ENCODE results near the gene SEC24D. TPM values are rescaled to one million over a fixed set of nuclear protein-coding genes. Genes with fewer than 3 reads are reported as not detected.

SEC24D gene
- total and polyA plus RNA-seq, 2 donors (not counting 3 experiments of a cell fraction or from before 2014, with no cell fraction given): 81.5 to 127 TPM

- no peak for TF ChIP-seq POLR2AphosphoS5 (IDR thresholded peaks at IDR 0.05; ENCODE audit: insufficient read depth, low read depth, low read length)
These were observed 152.4 kb downstream of the SEC24D start for GRCh38 chr4:118683513-118683912.

GRCh38 chr4:118682928-118683327, 153.0 kb downstream of the SEC24D start:
- Histone ChIP-seq H3K9me1 (replicated peaks; ENCODE audit: control insufficient read depth, extremely low read depth, insufficient read depth, low read length) (no peaks in the 10 kb centered on the region), H3K27me3 (ENCODE audit: control insufficient read depth in 2 of 2, insufficient read depth in 2 of 2, low read length in 2 of 2) (peaks cover 0 to 3% of the 10 kb centered on the region in 2 experiments), H3K27ac (ENCODE audit: insufficient read depth, low read depth, low read length) (no peak overlapping the region), H3K4me3 (replicated peaks in 1 of 3; ENCODE audit: insufficient read depth in 1 of 3, low read depth in 1 of 3, low read length in 3 of 3) (no peak overlapping the region), H3K4me1 (ENCODE audit: control insufficient read depth, extremely low read depth, insufficient read depth, low read length) (peaks cover 11% of the 10 kb centered on the region), H3K4me2 (ENCODE audit: insufficient read depth, low read length) (no peak overlapping the region), H3K36me3 (ENCODE audit: control insufficient read depth in 2 of 2, extremely low read depth in 1 of 2, insufficient read depth in 2 of 2, low read length in 2 of 2) (no peaks in the 10 kb centered on the region), H3K9ac (replicated peaks; ENCODE audit: extremely low read depth, insufficient read depth, low read length) (no peak overlapping the region), H3K79me2 (ENCODE audit: control insufficient read depth, insufficient read depth, low read length) (peaks cover 20% of the 10 kb centered on the region), H3K9me3 (replicated peaks; ENCODE audit: control insufficient read depth, insufficient read depth, low read length) (no peaks in the 10 kb centered on the region), H2AFZ (ENCODE audit: low read depth, low read length) (no peak overlapping the region), H4K20me1 (replicated peaks; ENCODE audit: control insufficient read depth, extremely low read depth, insufficient read depth, low read length) (no peaks in the 10 kb centered on the region)
- peak; percentile 52 for FAIRE-seq
- CTCF ChIA-PET: interaction anchor here (1.1 kb wide), 1 partner anchor 259 kb away, joined by 4 read pairs; no protein-coding TSS in a partner anchor
- TF ChIP-seq CTCF (IDR thresholded peaks at IDR 0.05; ENCODE audit: extremely low read depth in 1 of 2, insufficient read depth in 1 of 2, low read depth in 1 of 2, low read length in 2 of 2) (peak; percentile 18 to 24), JUN (IDR thresholded peaks at IDR 0.05; ENCODE audit: borderline replicate concordance, insufficient read depth, insufficient read length, low read depth) (no peak), EZH2 (IDR thresholded peaks at IDR 0.05; ENCODE audit: borderline replicate concordance, low read depth, low read length, severe bottlenecking) (no peak)
- DNase-seq (ENCODE audit: low read depth, low spot score): no peak
- intact Hi-C loops (cut with micrococcal nuclease) (loop anchor here (10.0 kb wide), 1 partner anchor 408 kb away; no protein-coding TSS in a partner anchor), dilution Hi-C loops (cut with MboI; ENCODE audit: extremely low pct_ligation_motif_present, low sequenced_read_pairs) (no loop called here)
- no TSS peak for BruUV-seq (replicated peaks)
- POLR2A ChIA-PET: no interaction called here

More at GRCh38 chr4:118683513-118683912, 152.4 kb downstream of the SEC24D start:
- Histone ChIP-seq H3K36me3 (ENCODE audit: control insufficient read depth in 2 of 2, extremely low read depth in 1 of 2, insufficient read depth in 2 of 2, low read length in 2 of 2) (peaks cover 0 to 2% of the 10 kb centered on the region in 2 experiments), H4K20me1 (replicated peaks; ENCODE audit: control insufficient read depth, extremely low read depth, insufficient read depth, low read length) (no peaks in the 10 kb centered on the region), H3K4me1 (ENCODE audit: control insufficient read depth, extremely low read depth, insufficient read depth, low read length) (peaks cover 11% of the 10 kb centered on the region), H3K9ac (replicated peaks; ENCODE audit: extremely low read depth, insufficient read depth, low read length) (no peak overlapping the region), H3K79me2 (ENCODE audit: control insufficient read depth, insufficient read depth, low read length) (peaks cover 20% of the 10 kb centered on the region), H3K27me3 (ENCODE audit: control insufficient read depth in 2 of 2, insufficient read depth in 2 of 2, low read length in 2 of 2) (peaks cover 0 to 3% of the 10 kb centered on the region in 2 experiments), H3K9me3 (replicated peaks; ENCODE audit: control insufficient read depth, insufficient read depth, low read length) (no peaks in the 10 kb centered on the region), H3K27ac (ENCODE audit: insufficient read depth, low read depth, low read length) (no peak overlapping the region), H3K4me2 (ENCODE audit: insufficient read depth, low read length) (no peak overlapping the region), H2AFZ (ENCODE audit: low read depth, low read length) (peak overlapping the region; percentile 84), H3K9me1 (replicated peaks; ENCODE audit: control insufficient read depth, extremely low read depth, insufficient read depth, low read length) (no peaks in the 10 kb centered on the region), H3K4me3 (replicated peaks in 1 of 3; ENCODE audit: insufficient read depth in 1 of 3, low read depth in 1 of 3, low read length in 3 of 3) (no peak overlapping the region)
- intact Hi-C loops (cut with micrococcal nuclease): loop anchor here (10.0 kb wide), 1 partner anchor 409 kb away; no protein-coding TSS in a partner anchor
- CTCF ChIA-PET: interaction anchor here (1.1 kb wide), 1 partner anchor 260 kb away, joined by 4 read pairs; no protein-coding TSS in a partner anchor
- no TSS peak for BruUV-seq (replicated peaks)
- FAIRE-seq (no peak), DNase-seq (ENCODE audit: low read depth, low spot score) (no peak)
- dilution Hi-C loops (cut with MboI; ENCODE audit: extremely low pct_ligation_motif_present, low sequenced_read_pairs): no loop called here
- POLR2A ChIA-PET: no interaction called here
